HG03378 (cell line): ENCODE measurements around the gene SULT1C2.
"Not testable (repeated sequence)": the region's sequence is repeated elsewhere in the genome, so short reads cannot be mapped to it uniquely, and the experiment has no call there.

ENCODE experiments used
- ATAC-seq: cut with Tn5 transposase; IDR thresholded peaks from one replicate; pipeline ENCODE4 v1.9.1; 2021; ENCODE audit warnings: mild to moderate bottlenecking, moderate library complexity; ENCODE audit not compliant: unreplicated experiment

SULT1C2 gene

GRCh38 chr2:108288534-108289106 lies at the start of gene SULT1C2:
Gene SULT1C2 (plus strand): TSS chr2:108288895. CDS start chr2:108293668, 4,773 bp downstream.
- no peak for ATAC-seq

GRCh38 chr2:108239786-108240185 lies 48.9 kb upstream of the SULT1C2 start, which contains the start of gene SULT1C3:
Gene SULT1C3 (plus strand): TSS chr2:108239968. CDS start chr2:108247195, 7,227 bp downstream.
- ATAC-seq: no peak

DNA sequence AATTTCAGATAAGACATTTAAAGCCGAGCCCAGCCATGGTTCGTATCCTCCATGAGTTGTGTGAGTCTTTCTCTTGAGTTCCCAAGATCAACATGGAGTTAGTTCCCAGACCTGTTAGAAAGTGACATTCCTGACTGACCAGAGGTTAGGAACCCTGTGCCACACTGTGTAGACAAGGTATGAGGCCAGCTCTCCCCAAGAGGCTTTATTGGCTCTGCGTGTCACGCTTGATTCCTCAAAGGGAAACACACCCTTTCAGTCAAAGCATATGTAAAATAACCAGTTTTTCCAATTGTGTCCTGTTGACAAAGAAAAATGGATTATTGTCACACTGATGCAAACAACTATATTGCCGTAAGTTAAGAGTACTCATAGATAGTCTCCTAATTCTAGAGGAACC lies 47.7 kb upstream of the SULT1C2 start:
- no peak for ATAC-seq

DNA sequence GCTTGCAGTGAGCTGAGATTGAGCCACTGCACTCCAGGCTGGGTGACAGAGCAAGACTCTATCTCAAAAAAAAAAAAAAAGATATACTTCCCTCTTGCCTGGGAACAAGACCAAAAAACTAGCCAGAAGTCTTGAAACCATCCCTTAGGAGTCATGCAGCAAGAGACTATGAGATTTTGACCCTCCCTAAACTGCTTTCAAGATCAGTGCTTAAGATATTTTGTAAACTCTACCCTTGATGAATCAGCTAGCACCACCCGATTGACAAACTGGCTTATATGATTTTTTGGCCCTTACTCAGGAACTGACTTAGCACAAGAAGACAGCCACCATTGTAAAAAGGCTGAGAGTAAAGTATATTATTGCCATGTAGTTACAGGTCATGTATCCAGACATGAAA lies 45.1 kb upstream of the SULT1C2 start:
- ATAC-seq: no peak

DNA sequence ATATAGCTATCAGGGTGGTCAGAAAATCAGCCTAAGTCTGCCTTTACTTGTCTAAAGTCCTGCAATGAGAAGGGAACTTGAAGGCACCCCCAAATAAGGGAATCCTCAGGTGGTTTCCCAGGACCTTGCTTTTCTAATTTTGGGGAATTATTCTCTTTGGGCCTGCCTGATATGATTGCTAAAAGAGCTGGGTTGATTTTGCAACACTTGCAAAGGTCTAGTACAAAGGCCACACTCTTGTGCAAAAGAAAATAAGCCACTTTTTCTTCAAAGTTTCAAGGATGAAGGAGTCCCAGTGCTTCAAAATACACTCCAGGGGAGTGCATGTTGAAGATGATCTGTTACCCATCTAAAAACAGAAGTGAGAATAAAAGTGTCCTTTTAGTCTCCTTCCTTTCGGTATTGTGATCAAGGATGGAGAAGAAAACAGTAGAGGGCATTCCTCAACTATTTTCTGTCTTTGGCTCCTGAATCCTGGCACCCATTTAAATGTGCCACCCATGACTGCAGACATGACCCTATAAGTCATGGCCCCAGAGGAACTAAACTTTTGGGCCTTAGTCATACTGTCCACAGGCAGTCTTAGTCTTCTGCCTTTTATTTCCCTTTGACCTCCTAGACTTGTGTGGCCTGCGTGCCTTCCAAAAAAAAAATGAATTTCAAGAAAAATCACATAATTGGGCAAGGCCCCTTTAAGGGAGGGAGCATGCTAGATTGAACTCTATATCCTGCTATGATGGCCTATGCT lies 43.9 kb upstream of the SULT1C2 start:
- ATAC-seq: no peak

GRCh38 chr2:108253106-108253505 lies 35.6 kb upstream of the SULT1C2 start:
- no peak for ATAC-seq

- ATAC-seq: no peak
Measured at GRCh38 chr2:108257757-108258331, 30.9 kb upstream of the SULT1C2 start.

DNA sequence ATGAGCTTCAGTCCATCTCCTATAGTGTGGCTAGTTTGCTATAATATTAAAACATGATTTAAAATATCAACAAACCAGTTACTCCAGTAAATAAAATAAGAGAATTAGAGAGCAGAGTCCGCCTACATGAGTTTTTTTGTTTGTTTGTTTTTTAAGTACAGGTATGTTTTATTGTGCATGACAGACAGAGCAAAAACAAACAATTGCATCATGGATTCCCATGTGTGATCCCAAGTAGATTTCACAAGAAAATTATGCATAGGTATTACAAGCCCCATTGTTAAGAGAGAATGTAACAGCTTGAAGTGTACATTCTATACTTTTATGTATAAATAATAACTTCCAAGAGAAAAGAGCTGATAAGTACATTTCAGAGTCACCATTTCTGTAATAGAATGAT lies 27.9 kb upstream of the SULT1C2 start:
- no peak for ATAC-seq

DNA sequence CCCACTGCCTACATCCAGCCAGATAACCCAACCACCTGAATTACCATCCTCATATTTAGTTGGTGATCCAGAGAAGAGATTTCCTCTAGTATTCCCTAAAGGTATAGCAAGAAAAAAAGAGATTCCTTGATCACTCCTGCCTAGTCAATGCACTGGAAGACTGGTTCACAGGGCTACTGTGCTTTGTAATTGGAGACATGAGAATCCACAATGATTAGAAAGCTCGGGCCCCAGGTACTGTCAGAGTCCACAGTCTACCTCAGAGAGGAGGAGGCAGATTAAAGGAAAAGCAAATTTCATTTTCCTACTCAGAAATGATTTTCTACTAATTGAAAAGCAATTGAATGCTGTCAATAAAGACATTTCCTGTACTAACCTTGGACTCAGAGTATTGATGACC lies 26.7 kb upstream of the SULT1C2 start:
- no peak for ATAC-seq

GRCh38 chr2:108263401-108263800 lies 25.3 kb upstream of the SULT1C2 start:
- no peak for ATAC-seq

DNA sequence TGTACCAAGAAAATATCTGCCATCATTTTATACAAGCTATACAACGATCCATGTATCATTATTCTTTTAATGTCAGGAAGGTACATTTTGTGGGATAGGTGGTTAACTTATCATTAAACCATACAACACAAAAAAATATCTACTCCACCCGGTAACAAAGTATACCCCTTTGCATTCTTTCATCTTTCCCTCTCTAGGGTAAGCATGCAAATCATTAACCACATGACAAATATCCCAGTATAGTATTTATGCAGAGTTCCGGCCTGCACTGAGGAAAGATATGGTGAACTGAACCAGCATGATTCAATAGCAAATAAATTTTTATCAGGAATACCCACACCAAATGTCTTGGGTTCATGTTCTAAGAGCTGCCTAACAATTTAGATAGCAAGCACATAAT lies 22.5 kb upstream of the SULT1C2 start:
- ATAC-seq: no peak

DNA sequence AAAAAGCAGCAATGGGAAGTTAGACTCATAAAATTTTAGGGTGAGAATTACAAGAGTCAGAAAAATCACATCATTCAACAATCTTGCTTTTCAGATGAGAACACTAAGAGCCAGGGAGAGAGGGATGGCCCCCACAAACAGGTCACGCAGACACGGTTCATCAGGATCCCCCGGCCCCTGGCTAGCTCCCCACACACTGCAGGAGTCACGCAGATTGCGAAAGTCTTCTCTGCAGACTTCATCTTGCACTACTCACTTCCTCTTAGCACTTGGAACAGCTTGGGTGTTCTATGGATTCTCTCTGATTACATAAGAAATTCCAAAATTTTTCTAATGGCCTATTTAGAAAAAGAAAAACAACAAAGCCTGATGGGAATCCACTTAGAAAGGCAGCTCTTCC lies 21.6 kb upstream of the SULT1C2 start:
- ATAC-seq: no peak

DNA sequence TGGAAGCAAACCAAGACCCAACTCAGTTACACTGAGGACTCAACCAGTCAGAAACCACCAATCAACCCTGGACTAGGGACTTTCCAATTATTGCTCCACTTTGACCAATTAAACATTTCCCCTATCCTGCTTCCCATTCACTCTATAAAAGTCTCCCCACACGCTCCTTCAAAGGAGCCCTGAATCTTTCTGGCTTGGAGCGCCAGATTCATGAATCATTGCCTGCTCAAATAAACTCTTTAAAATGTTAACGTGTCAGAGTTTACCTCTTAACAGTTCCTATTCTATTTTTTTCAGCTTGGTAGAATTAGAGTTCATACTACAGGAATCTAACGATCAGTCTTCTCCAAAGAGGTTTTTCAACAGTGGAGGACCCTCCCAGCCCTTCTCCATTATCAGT lies 20.7 kb upstream of the SULT1C2 start:
- no peak for ATAC-seq

DNA sequence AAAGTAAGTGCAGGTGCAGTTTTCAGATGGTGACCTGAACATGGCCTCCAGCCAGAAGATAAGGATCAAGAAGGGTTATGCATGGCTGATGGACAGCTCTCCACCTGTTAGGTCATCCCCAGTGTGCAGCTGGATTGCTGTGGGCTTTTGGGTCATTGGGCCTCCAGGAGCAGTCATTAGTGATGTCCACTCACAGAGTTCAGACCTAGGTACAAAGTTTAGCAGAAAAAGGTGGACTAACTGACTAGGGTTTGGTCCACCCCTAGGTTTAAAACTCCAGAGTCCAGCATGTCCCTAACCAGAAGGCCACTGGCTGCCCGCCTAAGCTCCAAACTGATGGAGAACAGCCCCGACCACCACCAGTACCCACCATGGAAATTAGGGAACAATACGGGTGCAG lies 18.3 kb upstream of the SULT1C2 start:
- ATAC-seq: no peak

- ATAC-seq: no peak
Measured at GRCh38 chr2:108270768-108271506, 17.8 kb upstream of the SULT1C2 start.

DNA sequence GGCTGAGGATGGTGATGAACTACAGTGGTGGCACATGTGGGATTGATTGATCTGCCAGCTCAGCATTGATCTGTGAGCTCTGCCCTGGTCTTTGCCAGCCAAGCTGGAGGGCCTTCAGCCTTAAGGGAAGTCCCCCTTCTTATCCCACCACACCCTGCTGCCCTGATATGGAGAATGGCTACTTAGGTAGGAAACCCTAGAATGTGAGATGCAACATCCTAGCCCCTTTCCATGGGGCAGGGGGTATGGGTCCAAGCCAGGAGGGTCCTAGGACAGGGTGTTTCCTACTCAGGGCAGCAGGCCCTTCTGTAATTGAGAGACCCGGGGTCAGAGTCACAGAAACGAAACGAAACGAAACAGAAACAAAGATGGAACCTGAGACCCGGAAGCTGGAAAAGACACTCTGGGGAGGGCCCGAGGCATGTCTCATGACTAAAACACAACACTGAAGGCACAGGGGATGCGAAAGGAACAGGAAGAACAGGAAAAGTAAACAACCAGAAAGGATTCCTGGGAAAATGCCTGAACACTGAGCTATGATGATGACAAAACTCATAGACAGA lies 16.9 kb upstream of the SULT1C2 start:
- no peak for ATAC-seq

DNA sequence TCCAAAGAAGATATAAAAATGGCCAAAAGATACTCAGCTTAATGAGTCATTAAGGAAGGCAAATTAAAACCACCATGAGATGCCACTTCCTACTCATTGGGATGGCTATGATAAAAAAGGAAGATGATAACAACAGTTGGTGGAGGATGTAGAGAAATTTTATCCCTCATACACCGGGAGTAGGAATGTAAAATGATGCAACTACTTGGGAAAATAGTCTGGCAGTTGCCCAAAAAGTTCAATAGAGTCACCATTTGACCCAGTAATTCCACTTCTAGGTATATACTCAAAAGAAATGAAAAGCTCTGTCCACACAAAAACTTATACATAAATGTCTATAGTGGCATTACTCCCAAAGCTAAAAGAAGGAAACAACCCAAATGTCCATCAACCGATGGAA lies 10.1 kb upstream of the SULT1C2 start:
- no peak for ATAC-seq

GRCh38 chr2:108279468-108279867 lies 9.2 kb upstream of the SULT1C2 start:
- ATAC-seq: no peak

GRCh38 chr2:108280466-108280865 lies 8.2 kb upstream of the SULT1C2 start:
- ATAC-seq: no peak

DNA sequence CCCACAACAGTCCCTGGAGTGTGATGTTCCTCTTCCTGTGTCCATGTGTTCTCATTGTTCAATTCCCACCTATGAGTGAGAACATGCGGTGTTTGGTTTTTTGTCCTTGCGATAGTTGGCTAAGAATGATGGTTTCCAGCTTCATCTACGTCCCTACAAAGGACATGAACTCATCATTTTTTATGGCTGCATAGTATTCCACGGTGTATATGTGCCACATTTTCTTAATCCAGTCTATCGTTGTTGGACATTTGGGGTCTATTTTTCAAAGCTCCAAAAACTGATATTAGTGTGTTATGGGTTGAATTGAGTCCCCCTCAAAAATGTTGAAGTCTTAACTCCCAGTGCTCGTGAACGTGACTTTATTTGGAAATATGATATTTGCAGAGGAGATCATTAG lies 4.1 kb upstream of the SULT1C2 start:
- not testable (repeated sequence) for ATAC-seq

- ATAC-seq: no peak
Measured at GRCh38 chr2:108285616-108286015, 3.1 kb upstream of the SULT1C2 start.
